ENCODE measurements around the gene REG3G.

REG3G gene

GRCh38 chr2:79025421-79025820, at the start of gene REG3G:
REG3G (plus strand) TSS chr2:79025702; CDS start chr2:79026094, 392 bp downstream.
- no peak within 1 kb of the TSS for H3K4me3 ChIP-seq (ENCODE audit: low read depth, low read length)
- TF ChIP-seq CTCF (IDR thresholded peaks at IDR 0.05; ENCODE audit: low read depth, low read length) = no peak

GRCh38 chr2:78977661-78978145, 47.8 kb upstream of the REG3G start:
- TF ChIP-seq CTCF (IDR thresholded peaks at IDR 0.05; ENCODE audit: low read depth, low read length) = no peak
- no peak overlapping the region for H3K4me3 ChIP-seq (ENCODE audit: low read depth, low read length)

- H3K4me3 ChIP-seq (ENCODE audit: low read depth, low read length) = no peak overlapping the region
- TF ChIP-seq CTCF (IDR thresholded peaks at IDR 0.05; ENCODE audit: low read depth, low read length) = no peak
Observed at GRCh38 chr2:78978340-78978739, 47.2 kb upstream of the REG3G start.

- TF ChIP-seq CTCF (IDR thresholded peaks at IDR 0.05; ENCODE audit: low read depth, low read length) = no peak
- H3K4me3 ChIP-seq (ENCODE audit: low read depth, low read length) = no peak overlapping the region
Observed at GRCh38 chr2:78979380-78980151, 45.9 kb upstream of the REG3G start.

GRCh38 chr2:78980152-78980465, 45.4 kb upstream of the REG3G start:
- no peak for TF ChIP-seq CTCF (IDR thresholded peaks at IDR 0.05; ENCODE audit: low read depth, low read length)
- no peak overlapping the region for H3K4me3 ChIP-seq (ENCODE audit: low read depth, low read length)

- H3K4me3 ChIP-seq (ENCODE audit: low read depth, low read length) = no peak overlapping the region
- TF ChIP-seq CTCF (IDR thresholded peaks at IDR 0.05; ENCODE audit: low read depth, low read length) = no peak
Observed at GRCh38 chr2:78980871-78981270, 44.6 kb upstream of the REG3G start.

GRCh38 chr2:78982638-78983330, 42.7 kb upstream of the REG3G start:
- no peak for TF ChIP-seq CTCF (IDR thresholded peaks at IDR 0.05; ENCODE audit: low read depth, low read length)
- no peak overlapping the region for H3K4me3 ChIP-seq (ENCODE audit: low read depth, low read length)

Measured in WI38 (cell line).